HG03139 (cell line): ENCODE results near the gene COL6A2.
"Not testable (repeated sequence)": the region's sequence is repeated elsewhere in the genome, so short reads cannot be mapped to it uniquely, and the experiment has no call there.

Experiments used
- ATAC-seq: cut with Tn5 transposase; IDR thresholded peaks from one replicate; pipeline ENCODE4 v1.9.1; 2021; ENCODE audit not compliant: unreplicated experiment

Gene COL6A2

GRCh38 chr21:46141767-46142581 lies 44.1 kb downstream of the COL6A2 start:
- no peak for ATAC-seq

- no peak for ATAC-seq
Measured at GRCh38 chr21:46142582-46143473, 44.9 kb downstream of the COL6A2 start.

GRCh38 chr21:46144464-46145070 lies 46.7 kb downstream of the COL6A2 start:
- no peak for ATAC-seq

DNA sequence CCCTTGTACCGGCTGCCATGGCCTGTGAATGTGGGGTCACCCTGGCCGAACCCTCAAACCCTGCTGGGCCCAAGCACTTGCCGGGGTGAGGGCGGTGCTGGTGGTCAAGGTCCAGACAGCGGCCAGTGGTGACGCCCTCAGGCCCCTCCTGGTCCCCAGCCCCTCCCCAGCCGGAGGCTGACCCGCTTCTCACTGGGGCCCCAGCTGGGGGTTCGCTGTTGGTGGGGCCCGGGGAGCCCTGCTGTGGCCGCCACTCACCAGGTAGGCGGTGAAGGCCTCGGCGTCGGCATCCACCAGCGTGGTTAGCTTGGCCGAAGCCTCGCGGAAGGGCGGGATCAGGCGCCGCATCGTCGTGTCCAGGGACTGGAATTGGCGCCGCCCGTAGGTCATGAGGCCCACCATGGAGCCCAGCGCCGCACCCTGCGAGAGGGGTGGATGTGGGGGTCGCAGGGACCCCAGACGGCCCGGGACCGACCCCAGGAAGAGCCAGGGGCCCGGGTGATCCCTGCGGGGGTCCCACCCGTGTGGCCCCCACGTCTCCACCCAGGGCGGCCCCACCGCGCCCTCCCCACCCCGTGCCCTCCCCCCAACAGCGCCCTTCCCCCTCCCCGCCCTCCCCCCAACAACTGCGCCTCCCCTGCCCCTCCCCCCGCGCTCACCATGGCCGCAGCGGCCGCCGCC lies 47.4 kb downstream of the COL6A2 start:
- no peak for ATAC-seq

DNA sequence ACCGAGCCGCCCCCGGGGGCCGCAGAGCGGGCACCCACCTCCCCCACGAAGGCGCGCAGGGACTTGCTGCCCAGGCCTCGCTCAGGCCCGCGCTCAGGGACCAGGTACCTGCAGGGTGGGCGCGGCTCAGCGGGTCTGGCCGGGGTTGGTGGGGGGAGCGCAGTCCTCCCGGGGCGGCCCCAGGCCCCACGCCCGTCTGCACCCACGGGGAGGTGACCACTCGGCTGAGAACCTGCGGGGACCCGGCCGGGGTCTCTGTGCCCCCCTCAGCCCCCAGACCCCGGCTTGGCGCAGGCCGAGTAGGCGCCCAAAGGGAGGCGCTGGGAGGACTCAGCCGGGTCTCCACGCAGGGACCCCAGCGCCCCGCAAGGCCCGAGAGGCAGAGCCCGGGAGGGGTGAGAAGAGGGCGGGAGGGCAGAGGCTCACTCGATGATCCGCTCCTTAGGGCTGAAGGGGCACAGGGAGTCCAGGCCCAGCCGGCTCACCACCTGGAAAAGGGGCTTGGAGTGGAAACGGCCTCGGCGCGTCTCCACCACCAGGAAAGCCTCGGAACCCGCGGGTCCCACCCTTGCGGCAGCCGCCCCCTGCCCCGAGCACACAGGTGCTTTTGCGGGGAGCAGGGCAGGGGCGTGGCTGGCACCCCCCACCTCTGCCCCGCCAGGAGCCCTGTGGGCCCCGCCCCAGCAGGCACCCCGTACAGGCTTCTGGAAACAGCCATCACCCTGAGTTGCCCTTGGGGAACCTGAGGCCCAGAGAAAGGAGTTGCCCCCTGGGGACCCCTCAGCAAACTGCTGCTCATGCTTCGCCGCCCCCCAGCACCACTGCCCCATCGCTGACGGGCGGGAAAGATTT lies 48.2 kb downstream of the COL6A2 start:
- ATAC-seq = no peak

DNA sequence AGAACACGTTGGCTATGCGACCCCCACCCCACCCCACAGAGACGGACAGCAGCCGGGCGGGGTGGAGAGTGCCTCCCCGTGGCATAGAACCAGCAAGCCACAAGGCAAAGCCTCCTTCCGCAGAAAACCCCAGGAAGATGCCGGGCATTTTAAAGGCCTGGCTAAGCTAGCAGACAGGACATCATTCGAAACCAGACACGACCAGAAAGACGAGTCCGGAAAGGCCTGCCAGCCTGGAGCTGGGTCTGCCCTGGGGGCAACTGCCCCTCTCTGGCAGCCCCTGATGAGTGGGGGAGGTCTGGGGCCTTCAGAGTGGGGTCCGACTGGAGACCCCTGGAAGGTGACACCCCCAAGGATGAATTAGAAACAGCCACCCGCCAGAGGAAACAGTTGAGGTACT lies 48.9 kb downstream of the COL6A2 start:
- no peak for ATAC-seq

GRCh38 chr21:46147429-46147828 lies 49.5 kb downstream of the COL6A2 start:
- ATAC-seq = not testable (repeated sequence)

- no peak for ATAC-seq
Measured at GRCh38 chr21:46148106-46148505, 50.2 kb downstream of the COL6A2 start.

- ATAC-seq = no peak
Measured at GRCh38 chr21:46149205-46149901, 51.4 kb downstream of the COL6A2 start.

DNA sequence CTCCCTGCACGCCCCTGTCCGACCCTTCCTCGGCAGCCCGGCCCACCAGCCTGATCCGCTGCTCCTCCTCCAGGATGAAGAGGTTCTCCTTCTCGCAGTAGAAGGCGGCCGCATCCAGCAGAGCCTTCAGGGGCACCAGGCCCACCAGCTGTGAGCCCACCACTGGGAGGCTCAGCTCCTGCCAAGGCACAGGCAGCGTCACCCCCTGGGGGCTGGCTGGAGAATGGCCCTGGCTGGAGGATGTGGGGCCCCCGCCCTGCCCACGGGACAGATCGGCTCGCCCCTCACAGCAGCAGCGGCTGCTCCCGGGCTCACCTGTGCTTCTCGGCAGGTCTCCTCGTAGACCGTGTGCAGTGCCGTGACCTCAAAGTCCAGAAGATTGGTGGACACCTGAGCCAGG lies 52.2 kb downstream of the COL6A2 start:
- ATAC-seq = no peak

DNA sequence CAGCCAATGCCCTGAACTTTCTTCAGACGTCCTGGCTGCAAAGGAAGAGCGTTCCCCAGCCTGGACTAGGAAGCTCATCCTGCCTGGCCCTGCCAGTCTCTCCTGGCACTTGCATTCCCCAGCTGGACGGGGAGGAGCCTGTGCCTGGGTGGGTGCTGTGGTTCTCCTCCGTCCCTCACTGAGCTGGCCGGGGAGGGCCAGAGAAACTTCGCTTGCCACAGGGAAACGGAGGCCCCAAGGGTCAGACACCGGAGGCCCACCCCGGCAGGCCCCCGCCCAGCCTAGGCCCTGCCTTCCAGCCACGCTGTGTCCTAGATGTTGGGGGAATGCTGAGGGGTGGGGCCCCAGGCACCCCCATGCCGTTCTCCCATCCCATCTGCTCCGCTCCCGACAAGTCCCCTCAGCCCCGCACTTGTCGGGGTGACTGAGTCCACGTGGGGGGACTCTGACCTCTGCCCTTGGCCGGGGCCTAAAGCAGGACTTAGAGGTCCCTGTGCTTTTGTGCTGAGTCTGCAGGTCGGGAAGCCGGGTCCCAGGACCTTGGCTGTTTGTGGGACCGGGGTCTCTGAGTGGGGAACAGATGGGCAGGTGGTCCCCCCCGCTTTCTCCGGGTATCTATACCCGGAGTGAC lies 52.7 kb downstream of the COL6A2 start:
- no peak for ATAC-seq

DNA sequence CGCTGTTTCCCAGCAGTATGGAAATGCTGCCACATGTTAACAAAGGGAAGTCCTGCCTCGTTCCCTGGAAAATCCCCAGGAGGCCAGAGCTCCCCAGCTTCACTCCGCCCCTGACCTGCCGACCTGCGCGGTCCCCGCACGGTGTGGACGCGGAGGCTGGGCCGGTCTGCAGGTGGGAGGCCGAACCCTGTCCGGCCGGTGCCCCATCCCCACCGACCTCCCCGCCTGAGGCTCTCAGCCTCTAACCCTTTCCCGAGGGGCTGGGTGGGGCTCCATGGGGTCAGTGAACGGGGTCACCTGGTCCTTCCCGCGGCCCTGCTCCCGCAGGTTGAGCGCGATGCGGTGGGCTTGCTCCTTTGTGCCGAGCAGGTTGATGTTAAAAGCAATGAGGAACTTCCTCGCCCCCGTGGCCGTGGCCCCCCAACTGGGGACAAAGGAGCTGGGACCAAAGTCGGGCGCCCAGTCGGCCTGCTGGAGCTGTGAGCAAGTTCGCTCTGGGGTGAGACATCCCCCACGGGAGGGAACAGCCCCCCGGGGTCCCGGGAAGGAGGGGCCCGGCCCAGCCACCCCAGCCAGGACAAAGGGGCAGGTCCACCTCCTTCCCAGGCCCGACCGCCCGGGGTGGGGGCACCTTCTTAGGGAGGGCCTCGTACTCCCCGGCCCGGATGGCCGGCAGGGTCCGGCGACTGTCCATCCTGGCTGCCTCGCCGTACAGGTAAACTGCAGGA lies 53.5 kb downstream of the COL6A2 start:
- ATAC-seq = no peak

- ATAC-seq = no peak
Measured at GRCh38 chr21:46151989-46152926, 54.3 kb downstream of the COL6A2 start.

- no peak for ATAC-seq
Measured at GRCh38 chr21:46152927-46153246, 55.0 kb downstream of the COL6A2 start.

DNA sequence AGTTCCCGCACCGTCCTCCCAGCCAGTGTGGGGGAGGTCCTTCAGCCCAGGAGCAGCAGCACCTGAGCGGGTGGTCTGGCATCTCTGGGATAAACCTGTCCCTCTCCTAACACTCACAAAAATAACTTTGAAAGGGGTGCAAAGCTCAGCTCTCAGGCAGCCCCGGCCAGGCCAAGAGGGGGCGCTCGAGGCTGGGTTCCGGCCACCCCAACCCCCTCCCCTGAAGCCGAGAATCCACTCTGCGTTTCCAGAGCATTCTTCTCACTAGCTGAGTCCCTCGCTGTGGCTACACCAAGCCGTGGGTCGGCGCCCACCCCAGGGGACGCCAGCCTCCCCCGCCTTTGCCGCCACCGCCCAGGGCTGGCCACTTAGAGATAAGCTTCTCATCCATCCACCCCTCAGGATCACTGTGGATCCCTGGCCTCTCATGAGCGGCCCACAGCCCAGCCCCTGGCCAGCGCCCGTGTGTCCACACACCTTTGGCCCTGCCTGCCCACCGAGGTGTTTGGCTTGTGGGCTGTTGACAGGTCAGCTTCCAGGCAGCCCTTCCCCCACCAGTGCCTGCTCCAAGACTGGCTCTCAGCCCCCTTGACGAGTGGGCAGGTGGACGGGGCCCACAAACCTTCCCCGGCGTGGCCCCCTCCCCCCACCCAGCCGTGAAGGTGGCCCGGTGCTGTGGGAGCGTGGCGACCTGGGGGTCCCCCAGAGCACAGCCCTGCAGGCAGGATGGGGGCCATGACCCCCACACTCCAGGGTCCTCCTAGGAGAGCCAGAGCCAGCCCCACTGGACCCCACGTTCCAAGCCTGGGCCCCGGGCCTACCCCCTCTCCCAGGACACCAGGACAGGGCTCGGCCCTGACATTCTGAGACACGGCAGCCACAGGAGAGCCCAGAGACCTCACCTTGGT lies 55.6 kb downstream of the COL6A2 start:
- no peak for ATAC-seq

DNA sequence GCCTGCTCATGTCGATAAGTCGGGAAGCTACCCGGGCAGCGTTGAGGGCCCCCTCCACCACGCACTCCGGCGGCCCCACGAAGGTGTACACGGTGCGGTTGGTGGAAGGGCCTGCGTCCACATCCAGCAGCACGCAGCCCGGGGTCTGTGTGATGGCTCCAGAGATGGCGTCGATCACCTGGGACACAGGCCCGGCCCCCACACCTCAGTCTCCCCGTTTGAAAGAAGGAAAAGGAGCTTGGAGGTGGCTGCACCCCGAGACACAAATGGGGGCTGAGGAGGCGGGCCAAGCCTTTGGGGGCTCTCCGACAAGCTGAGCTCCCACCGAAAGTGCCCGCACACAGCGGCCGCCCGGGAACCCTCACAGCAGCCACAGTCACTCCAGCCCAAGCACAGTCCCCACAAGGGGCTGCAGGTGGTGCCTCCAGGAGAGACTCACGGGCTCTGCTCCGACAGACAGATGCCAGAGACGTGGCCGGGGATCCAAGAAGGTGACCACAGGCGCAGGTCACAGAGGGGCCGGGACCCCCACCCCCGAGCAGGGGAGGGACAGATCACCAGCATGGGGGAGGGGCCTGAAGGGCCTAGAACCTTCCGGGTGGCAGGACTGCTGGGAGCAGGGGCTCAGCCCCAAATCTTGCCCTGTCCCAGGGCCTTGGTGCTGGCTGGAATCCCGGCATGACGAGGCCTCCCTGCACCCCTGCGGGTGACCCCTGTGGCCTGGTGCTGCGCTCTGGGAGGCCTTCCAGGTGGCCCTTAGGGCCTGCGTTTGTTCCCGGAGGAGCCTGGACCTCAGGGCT lies 56.4 kb downstream of the COL6A2 start:
- no peak for ATAC-seq
